GM18508 (cell line): ENCODE results near the gene RND3.

Experiments
- ATAC-seq: cut with Tn5 transposase; IDR thresholded peaks from one replicate; pipeline ENCODE4 v1.9.1; 2021; ENCODE audit warnings: moderate number of reproducible peaks; ENCODE audit not compliant: insufficient read depth, unreplicated experiment

RND3 gene

GRCh38 chr2:150494234-150494945 lies 6.9 kb upstream of the RND3 start:
- no peak for ATAC-seq

DNA sequence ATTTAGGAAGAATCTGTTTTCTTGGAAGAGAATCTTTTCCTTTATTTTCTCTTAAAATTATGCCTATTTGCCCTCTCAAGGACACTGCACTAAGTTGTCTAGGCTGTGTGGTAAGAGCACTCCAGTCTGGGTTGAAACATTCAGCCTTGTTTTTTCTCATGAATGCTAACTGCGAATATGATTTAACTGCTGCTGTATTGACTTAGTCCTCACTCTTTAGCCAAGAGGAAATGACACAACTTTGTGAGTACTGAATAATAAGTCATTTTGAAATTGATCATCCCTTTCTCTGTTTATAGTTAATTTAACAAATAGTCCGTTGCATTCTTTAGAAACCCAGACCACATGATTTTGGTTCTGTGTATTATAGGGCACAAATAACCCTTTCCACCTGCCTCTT lies 4.5 kb upstream of the RND3 start:
- ATAC-seq, result no peak

DNA sequence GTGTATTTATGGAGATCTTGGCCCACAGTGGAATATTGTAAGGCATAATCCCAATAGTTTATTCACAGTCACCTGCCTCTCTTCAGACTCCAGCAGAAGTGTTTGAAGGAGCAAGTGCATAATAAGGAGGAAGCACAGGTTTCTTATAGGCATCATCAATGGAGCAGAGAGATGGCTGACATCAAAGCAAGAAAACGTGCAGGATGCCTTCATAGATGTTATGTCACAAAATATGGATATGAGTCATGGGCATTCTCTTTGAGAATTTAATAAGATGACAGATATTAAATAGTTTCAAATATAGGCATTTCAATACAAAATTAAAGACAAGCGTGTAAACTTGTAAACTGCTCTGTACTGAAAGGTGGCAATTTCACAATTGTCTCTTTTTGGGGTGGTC lies 4.0 kb upstream of the RND3 start:
- no peak for ATAC-seq

- no peak for ATAC-seq
These were observed 3.0 kb upstream of the RND3 start for GRCh38 chr2:150490466-150490865.

DNA sequence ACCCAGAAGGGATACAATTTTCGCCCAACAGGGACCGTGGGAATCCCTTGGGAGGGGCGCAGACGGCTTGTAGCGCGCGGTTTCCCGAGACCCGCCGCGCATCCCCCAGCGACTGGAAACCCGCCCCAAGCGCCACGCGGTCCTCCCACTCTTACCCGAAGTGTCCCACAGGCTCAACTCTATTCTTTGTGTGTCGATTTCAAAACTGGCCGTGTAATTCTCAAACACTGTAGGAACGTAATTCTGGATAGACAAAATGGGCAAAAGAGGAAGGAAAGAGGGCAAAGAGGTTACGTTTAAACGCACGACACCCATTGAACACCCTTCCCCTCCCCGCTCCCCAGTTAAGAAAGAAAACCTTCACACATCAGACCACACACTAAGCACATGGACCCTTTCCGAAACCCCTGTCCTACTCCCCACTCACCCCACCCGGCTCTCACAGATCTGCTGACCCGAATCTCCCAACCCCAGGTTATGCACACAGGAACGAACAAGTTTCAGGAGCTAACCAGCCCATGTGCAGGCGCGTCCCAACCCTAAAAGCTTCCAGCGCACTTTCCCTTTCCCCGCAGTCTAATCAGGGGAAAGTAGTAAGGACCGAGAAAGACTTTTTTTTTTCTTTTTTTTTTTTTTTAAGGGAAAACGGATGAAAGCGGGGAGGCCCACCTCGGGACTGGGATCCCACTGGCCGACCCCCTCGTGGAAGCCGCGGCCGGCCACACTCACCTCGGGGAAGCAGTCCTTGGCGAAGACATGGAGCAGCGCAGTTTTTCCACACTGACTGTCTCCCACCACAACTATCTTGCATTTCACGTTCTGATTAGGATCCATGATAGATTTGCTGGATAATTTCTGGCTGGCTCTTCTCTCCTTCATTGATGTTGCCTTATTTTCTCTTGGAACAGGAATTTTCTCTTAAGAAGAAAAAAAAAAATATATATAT lies 655 bp downstream of the RND3 start:
- no peak for ATAC-seq

DNA sequence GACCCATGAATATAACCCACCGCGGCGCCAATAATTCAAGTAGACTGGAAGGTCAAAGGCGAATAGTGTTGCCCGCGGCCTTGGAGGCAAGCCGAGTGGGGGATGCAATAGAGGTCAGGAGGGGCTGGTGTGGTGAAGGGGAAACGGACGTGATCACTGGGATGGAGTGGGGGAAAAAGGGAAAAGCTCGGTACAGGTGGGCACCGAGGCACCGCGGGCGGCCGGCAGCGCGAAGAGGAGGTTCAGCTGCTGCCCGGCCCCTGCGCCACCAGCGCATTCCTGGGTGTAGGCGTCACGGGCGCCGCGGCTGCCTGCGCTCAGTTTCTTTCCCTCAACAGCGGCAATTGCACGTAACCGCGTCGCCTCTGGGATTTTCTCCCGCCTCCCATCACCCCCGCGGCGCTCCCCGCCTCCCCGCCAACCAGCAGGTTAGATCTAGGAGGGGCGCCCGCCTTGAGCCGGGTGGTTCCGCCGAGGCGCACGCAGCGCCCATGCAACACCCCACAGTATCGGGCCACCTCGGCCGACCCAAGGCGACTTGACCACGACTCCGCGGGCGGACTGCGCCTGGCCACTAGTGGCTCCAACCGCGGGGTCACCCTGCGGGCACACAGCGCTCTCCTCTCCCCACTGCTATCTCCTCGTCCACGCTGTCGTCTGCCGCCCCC lies 1.5 kb downstream of the RND3 start:
- ATAC-seq, result no peak

GRCh38 chr2:150485114-150485870 lies 2.2 kb downstream of the RND3 start:
- ATAC-seq, result no peak

GRCh38 chr2:150484461-150485021 lies 2.9 kb downstream of the RND3 start:
- ATAC-seq, result no peak

GRCh38 chr2:150484006-150484405 lies 3.5 kb downstream of the RND3 start:
- ATAC-seq, result no peak

- ATAC-seq, result no peak
These were observed 3.9 kb downstream of the RND3 start for GRCh38 chr2:150483532-150483931.

GRCh38 chr2:150482667-150483400 lies 4.6 kb downstream of the RND3 start:
- no peak for ATAC-seq

DNA sequence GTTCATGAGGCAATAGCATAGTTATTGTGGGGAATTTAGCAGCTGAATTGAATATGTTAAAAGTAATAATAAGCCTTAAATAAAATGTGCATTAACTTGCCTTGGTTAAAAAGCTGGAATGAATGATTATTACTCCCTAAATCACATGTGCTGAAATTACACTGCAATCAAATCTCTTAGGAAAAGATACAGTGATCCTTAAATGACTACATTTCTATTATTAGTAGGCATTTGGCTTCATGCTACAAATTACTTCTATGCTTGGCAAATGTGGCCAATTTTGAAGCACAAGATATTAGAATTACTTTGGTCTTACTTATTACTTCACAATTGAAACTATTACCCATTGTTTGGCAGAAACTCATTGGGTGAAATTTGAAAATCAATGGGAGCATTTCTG lies 5.4 kb downstream of the RND3 start:
- no peak for ATAC-seq

GRCh38 chr2:150480971-150481830 lies 6.3 kb downstream of the RND3 start:
- no peak for ATAC-seq

GRCh38 chr2:150480241-150480640 lies 7.2 kb downstream of the RND3 start:
- ATAC-seq, result no peak

DNA sequence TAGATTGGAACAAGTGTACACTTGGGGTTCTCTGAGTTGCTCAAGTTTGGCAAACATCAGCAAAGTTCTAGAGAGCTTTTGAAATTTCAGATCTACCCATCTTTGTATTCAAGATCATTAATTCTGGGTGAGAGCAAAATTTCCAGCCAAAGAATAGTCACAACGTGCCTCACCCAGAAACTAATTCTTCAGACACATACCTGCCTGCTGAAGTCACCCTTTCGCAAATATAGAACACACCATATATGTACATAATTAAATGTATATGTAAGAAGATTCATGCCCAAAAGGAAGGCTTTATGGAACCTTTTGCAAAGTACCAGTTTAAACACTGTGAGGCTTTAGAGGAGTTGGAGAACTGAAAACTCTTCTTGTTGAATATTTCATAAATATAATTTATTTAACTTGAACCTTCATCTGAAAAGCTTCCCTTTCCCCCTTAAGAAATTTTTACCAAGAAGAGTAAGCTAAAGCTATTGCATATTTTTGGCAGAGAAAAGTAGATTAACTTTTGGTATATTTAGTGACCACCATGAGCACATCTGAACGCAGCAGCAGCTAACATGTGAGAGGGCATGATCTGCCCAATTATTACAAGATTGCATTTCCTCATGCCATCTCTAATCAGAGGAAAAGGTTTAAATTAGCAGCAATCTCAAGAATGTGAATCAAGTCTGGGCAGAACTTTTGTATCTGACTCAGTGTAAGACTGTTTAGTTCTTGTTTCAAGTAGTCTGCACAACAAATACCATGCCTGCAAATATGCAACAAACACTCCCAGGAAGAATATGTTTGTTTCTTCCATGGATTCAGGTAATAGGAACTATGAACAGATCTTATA lies 8.2 kb downstream of the RND3 start:
- no peak for ATAC-seq

- ATAC-seq, result no peak
These were observed 9.1 kb downstream of the RND3 start for GRCh38 chr2:150478200-150478974.

DNA sequence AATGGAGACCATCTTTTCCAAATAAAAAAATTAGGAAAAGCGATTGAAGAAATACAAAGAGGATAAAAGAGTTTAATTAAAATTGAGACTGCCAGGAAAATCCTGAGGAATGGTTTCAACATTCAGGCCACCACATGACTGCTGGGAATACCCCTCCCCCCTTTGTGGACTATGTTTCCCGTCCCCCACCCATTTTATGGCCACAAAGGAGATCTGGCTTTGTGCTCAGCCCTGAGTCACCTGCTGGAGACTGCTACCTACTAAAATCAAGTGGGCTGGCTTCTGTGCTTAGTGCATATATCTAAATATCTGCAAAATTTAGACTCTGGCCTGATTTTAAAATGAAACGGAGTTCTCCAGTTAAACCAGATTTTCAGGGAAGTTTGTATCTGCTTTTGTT lies 10.1 kb downstream of the RND3 start:
- ATAC-seq, result no peak
